NOMO-1 treated with dmso at 0.1 percent for 144 hours (cell line): ENCODE data around the gene PRKRIP1.
A peak's percentile ranks its signal among the peaks of the same experiment; 100 is the strongest.
"Not testable (repeated sequence)": the region's sequence is repeated elsewhere in the genome, so short reads cannot be mapped to it uniquely, and the experiment has no call there.

Source experiments
- DNase-seq: peaks from one replicate; lab custom pipeline; 2025; ENCODE audit not compliant: unreplicated experiment; lab: John Stamatoyannopoulos, UW

Gene PRKRIP1

GRCh38 chr7:102429141-102429899 lies 33.2 kb downstream of the PRKRIP1 start:
- no peak for DNase-seq

DNA sequence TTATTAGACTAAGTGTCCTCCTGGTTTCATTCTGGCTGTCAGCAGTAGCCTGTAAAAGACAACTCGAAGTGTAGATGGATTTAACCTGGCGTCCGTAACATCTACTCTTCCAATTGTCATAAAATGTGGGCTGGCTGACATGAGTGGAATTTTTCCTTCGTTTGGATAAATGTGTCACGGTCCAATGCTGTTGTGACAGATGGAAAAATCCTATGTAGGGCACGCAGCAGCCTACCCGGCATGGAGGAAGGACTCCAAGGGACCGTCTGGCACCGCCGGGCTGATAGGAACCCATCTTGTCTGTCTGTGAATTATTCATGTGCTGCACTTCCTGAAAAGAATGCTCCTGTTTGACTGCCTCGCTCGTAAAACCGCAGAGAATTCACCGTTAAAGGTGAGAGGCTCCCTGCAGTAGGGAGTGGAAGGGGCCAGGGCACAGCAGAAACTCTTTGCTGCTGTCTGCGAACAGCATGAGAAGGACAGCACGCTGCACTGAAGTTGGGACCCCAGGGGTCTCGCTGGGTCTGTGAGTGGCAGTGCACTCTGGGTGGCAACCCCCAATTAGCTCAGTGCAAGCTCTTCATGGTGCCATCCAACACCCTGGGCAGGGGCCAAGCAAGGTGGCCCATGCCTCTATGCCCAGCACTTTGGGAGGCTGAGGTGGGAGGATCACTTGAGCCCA lies 35.6 kb downstream of the PRKRIP1 start:
- DNase-seq = peak; percentile 58

GRCh38 chr7:102432442-102433218 lies 36.5 kb downstream of the PRKRIP1 start:
- no peak for DNase-seq

DNA sequence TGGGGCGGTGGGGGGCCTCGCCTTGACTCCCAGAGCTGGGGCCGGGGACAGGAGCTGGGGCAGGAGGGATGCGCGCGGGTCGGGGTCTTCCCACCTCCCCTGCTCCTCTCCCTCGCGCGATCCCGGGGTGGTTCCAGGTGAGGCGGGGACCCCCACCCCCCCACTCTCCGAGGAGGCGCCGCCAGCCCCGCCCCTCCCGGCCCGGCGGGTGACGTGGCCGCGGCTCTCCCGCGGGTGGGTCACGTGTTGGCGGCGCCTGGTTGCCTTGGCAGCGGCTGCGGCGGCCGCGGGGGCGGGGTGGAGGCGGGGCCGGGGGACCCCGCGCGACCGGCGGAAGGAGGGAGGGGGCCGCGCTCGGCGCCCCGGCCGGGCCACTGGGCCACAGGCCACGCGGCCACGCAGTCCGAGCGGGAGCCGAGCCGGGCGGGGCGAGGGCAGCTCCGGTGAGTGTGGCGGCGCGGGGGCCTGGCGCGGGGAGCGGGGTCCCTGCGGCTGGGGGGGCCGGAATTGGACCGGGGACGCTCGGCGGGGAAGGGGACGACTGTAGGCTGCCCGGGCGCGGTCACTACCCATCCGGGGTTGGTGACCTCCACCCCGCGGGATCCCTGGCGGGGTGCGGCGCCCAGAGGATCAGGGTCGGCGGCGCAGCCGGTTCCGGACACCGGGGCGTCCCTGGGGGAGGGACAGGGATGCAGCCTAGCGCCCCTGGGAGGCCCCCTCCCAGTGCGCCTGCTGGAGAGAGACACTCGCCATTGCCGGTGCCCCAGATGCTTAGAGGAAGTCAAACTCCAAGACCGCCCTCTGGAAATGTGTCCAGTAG lies 37.3 kb downstream of the PRKRIP1 start, which contains the start of gene ORAI2:
TSS of gene ORAI2 (plus strand) at position 357 of the 820 bp plus-strand sequence. CDS start 5,382 bp downstream, outside the sequence.
- peak; percentile 62 for DNase-seq

GRCh38 chr7:102434039-102434486 lies 37.9 kb downstream of the PRKRIP1 start:
- DNase-seq = no peak

GRCh38 chr7:102436118-102436517 lies 40.0 kb downstream of the PRKRIP1 start:
- no peak for DNase-seq

GRCh38 chr7:102439963-102440795 lies 44.0 kb downstream of the PRKRIP1 start:
- no peak for DNase-seq

- no peak for DNase-seq
These were observed 49.0 kb downstream of the PRKRIP1 start for GRCh38 chr7:102444961-102445673.

- no peak for DNase-seq
These were observed 49.5 kb downstream of the PRKRIP1 start for GRCh38 chr7:102445674-102446071.

DNA sequence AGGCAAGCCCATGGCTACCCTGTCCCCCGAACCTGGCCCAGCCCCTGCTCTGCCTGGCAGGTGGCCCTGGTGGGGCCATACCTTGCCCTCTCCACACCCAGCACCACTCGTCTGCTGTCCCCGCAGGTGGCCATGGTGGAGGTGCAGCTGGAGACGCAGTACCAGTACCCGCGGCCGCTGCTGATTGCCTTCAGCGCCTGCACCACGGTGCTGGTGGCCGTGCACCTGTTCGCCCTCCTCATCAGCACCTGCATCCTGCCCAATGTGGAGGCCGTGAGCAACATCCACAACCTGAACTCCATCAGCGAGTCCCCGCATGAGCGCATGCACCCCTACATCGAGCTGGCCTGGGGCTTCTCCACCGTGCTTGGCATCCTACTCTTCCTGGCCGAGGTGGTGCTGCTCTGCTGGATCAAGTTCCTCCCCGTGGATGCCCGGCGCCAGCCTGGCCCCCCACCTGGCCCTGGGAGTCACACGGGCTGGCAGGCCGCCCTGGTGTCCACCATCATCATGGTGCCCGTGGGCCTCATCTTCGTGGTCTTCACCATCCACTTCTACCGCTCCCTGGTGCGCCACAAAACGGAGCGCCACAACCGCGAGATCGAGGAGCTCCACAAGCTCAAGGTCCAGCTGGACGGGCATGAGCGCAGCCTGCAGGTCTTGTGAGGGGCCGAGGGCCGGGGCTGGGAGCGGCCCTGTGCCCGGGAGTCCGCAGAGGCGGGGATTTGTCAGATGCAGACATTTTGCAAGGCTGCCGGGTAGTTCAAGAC lies 50.4 kb downstream of the PRKRIP1 start:
- no peak for DNase-seq

GRCh38 chr7:102447311-102447710 lies 51.1 kb downstream of the PRKRIP1 start:
- no peak for DNase-seq

GRCh38 chr7:102449136-102449535 lies 53.0 kb downstream of the PRKRIP1 start:
- DNase-seq = no peak

DNA sequence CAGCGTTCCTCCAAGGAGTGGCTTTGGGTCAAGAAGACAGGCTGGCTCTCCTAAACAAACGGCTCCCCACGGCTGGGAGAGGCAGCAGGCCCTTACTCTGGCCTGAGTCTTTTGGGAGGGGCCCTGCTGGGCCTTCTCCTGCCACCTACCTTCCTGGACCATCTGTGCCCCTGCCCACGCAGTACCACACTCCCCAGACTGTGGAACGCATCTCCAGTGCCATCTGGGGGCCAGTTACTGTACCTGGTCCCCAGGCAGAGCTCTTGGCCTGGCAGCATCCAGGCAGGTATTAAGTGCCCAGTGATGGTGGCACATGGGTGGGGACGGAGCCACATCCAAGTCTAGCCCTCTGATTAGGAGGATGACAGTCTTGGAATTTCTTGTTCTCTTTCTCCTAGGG lies 54.1 kb downstream of the PRKRIP1 start:
- DNase-seq = no peak

DNA sequence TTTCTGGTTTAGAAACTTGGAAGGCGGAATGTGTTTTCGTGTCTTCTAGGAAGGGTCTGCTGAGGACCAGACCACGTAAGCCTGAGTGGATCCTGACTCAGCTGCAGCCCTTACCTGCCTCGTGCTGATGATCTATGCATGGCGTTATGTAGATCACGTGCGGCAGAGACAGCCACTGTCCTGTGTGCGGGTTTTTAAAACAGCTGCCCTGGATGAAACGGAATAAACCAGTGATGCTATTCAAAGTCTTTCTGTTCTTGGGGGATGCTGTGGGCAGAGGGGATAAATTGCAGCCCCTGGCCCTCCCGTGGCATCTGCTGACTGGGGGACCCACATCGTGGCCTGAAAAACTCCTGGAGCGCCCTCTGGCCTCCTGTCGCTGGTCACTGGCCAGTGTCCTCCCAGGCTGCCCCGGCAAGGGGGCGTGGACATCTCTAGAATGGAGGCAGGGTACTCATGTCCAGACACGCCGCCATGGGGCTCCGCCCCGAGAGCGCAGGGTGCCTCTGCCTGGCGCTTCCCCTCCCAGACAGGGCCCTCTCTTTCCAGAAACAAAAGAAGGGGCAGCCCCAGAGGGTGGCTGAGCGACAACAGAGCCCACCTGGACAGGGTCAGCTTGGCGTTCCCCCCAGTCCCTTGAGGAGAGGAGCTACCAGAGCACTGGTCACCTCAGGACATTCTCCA lies 55.4 kb downstream of the PRKRIP1 start:
- no peak for DNase-seq

DNA sequence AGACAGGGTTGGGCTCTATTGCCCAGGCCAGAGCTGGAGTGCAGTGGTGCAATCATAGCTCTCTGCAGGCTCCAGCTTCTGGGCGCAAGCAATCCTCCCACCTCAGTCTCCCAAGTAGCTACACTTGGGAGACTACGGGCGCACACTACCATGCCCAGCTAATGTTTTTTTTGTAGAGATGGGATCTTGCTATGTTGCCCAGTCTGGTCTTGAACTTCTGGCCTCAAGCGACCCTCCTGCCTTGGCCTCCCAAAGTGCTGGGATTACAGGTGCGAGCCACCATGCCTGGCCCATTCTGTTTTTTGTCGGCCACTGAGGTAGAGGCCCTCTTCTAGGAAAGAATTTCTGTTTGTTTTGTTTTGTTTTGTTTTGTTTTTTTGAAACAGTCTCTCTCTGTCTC lies 56.3 kb downstream of the PRKRIP1 start:
- DNase-seq = no peak

DNA sequence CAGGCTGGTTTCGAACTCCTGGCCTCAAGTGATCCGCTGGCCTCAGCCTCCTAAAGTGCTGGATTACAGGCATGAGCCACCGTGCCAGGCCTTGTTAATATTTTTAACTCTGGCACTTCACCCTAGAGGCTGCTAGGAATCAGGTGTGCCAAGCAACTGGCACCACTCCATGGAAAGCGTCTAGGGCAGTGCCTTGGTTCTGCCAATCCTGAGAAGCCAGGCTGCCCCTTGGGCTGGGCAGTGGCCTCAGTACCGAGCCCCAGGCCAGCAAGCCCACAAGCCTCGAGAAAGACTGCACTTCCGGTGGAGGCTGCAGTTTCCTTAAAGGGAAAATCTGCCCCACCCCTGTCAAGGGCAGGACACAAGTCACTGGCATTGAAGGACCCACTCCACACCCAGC lies 57.2 kb downstream of the PRKRIP1 start:
- DNase-seq = no peak

GRCh38 chr7:102454468-102454867 lies 58.3 kb downstream of the PRKRIP1 start:
- no peak for DNase-seq

DNA sequence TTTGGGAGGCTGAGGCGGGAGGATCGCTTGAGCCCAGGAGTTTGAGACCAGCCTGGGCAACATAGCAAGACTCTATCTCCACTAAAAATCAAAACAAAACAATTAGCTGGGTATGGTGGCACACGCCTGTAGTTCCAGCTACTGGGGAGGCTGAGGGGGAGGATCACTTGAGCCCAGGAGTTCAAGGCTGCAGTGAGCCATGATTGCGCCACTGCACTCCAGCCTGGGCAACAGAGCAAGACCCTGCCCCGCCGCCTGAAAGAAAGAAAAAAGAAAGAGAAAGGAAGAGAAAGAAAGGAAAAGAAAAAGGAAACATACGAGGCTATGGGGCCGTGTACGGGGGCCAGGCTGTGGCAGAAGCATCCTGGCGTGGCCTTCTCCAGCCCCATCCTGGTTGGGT lies 58.8 kb downstream of the PRKRIP1 start:
- DNase-seq = not testable (repeated sequence)
